Duodenal mucosa (tissue), 2 donors: ENCODE measurements around the gene MRO.

Experiments
- H3K27ac ChIP-seq: one replicate; pipeline ENCODE4 v1.7.0; 2013; ENCODE audit warnings: low read depth, low read length
- H3K27me3 ChIP-seq, 2 donors: one replicate each; pipeline ENCODE4 v1.7.0; 2013; ENCODE audit warnings: low read length in 2 of 2, control low read depth in 1 of 2; ENCODE audit not compliant: insufficient read depth in 2 of 2, control insufficient read depth in 1 of 2
- H3K36me3 ChIP-seq, 2 donors: one replicate each; pipeline ENCODE4 v1.7.0; 2013; ENCODE audit warnings: low read length in 2 of 2, control low read depth in 1 of 2; ENCODE audit not compliant: insufficient read depth in 2 of 2, control insufficient read depth in 1 of 2
- H3K4me1 ChIP-seq, 2 donors: one replicate each; pipeline ENCODE4 v1.7.0; 2013; ENCODE audit warnings: low read length in 2 of 2, control low read depth in 1 of 2; ENCODE audit not compliant: insufficient read depth in 2 of 2, control insufficient read depth in 1 of 2
- H3K4me3 ChIP-seq, 2 donors: one replicate each; pipeline ENCODE4 v1.7.0; 2013; ENCODE audit warnings: low read length in 2 of 2, low read depth in 1 of 2
- H3K9ac ChIP-seq, 2 donors: one replicate each; pipeline ENCODE4 v1.7.0; 2013; ENCODE audit warnings: low read length in 2 of 2, low read depth in 1 of 2
- H3K9me3 ChIP-seq, 2 donors: one replicate each; pipeline ENCODE4 v1.7.0; 2013; ENCODE audit warnings: low read length in 2 of 2, control low read depth in 1 of 2; ENCODE audit not compliant: control insufficient read depth in 1 of 2

The MRO gene

GRCh38 chr18:50750546-50750945 lies 69.3 kb downstream of the MRO start:
- H3K4me3 ChIP-seq, result no peak overlapping the region
- H3K9ac ChIP-seq, result no peak overlapping the region
- H3K4me1 ChIP-seq, result no peaks in the 10 kb centered on the region
- H3K36me3 ChIP-seq, result no peaks in the 10 kb centered on the region
- no peaks in the 10 kb centered on the region for H3K9me3 ChIP-seq
- no peak overlapping the region for H3K27ac ChIP-seq
- peaks cover 0 to 3% of the 10 kb centered on the region in 2 donors for H3K27me3 ChIP-seq

DNA sequence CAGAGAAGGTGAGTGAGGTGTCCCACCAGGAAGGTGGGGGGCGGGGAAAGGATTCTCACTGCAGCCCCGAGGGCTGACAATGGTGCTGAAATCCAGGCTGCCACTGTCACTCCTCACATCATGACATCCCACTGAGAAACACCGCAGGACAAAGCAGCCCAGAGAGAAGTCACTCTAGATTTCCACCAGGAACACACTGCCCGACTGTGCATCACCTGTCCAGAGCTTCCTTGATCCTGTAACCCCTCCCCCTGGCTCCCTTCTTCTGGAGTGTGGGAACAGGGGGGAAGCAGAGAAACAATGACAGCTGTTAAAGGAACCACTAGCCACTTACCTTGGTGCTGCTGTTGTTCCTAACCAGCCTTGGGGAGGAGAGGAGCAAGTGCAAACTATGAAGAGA lies 69.9 kb downstream of the MRO start:
- Histone ChIP-seq H3K9ac (no peak overlapping the region), H3K27me3 (peaks cover 0 to 3% of the 10 kb centered on the region in 2 donors), H3K27ac (no peak overlapping the region), H3K36me3 (no peaks in the 10 kb centered on the region), H3K9me3 (no peaks in the 10 kb centered on the region), H3K4me3 (no peak overlapping the region), H3K4me1 (no peaks in the 10 kb centered on the region)

- Histone ChIP-seq H3K4me3 (no peak overlapping the region), H3K36me3 (no peaks in the 10 kb centered on the region), H3K27ac (no peak overlapping the region)
Observed at GRCh38 chr18:50749421-50749820, 70.4 kb downstream of the MRO start.

DNA sequence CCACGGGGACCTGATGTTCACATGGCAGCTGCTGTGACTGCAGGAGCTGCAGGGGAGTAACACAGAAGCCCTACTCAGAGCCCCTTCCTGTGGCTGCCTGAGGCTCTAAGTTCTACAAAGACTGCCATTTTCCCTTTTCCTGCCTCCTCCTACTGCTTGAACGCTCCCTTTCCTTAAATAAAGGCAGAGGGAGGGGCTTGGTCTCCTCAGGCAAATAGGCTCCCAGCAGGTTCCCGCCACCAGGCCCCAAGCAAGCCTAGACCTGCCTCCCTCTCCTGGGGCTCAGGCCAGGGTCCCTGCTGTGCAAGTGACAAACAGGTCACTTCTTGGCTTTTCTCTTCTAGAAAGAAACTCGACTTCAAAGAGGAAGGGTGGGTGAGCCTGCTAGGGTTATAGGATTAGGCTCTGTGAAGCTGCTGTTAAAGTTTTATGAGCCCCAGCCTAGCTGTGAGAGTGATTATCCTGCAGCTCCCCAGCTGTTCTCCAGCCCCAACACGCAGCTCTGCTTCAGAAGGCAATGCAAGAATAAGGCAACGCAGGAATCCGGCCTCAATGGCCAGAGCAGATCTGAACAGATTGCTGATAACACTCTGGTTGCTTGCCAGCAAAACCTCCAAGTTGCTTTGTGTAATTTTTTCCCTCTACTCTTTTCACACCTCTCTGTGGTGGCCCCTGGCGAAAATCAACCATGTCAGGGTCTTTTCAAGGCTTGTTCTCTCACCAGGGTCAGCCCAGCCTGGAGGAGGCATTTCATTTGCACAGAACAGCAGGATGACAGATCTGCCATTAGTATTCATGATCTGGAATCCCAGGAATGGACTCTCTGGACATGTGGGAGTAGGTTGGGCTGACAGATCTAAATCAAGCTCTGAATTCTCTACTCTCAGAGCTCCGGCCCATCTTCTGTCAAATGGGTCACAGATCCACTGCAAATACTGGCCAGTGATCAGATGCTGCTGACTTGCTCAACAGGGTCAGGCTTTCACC lies 71.3 kb downstream of the MRO start:
- Histone ChIP-seq H3K36me3 (no peaks in the 10 kb centered on the region), H3K9ac (no peak overlapping the region), H3K4me3 (no peak overlapping the region), H3K9me3 (no peaks in the 10 kb centered on the region), H3K27ac (no peak overlapping the region), H3K4me1 (no peaks in the 10 kb centered on the region), H3K27me3 (peaks cover 0 to 3% of the 10 kb centered on the region in 2 donors)

More at GRCh38 chr18:50749421-50749820, 70.4 kb downstream of the MRO start:
- H3K9me3 ChIP-seq, result no peaks in the 10 kb centered on the region
- no peak overlapping the region for H3K9ac ChIP-seq
- H3K4me1 ChIP-seq, result no peaks in the 10 kb centered on the region
- peaks cover 0 to 3% of the 10 kb centered on the region in 2 donors for H3K27me3 ChIP-seq

DNA sequence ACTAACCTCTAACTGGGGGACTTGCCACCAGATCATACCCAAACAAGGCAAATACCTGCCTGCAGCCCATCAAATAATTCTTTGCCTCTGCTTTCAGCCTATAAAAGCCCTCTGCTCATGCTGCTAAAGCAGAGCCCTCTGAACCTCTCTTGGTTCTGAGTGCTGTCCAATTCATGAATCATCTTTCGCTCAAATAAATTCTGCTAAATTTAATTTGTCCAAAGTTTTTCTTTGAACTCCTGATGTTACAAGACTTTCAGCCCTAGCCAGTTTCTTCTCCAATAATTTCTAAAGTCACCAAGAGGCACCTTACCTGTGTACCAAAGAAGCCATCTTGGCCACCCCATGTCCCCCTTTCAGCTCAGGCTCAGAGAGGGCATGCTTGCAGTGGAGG lies 72.0 kb downstream of the MRO start:
- Histone ChIP-seq H3K9ac (no peak overlapping the region), H3K27me3 (peaks cover 0 to 3% of the 10 kb centered on the region in 2 donors), H3K36me3 (no peaks in the 10 kb centered on the region), H3K4me3 (no peak overlapping the region), H3K4me1 (no peaks in the 10 kb centered on the region), H3K9me3 (no peaks in the 10 kb centered on the region), H3K27ac (no peak overlapping the region)

DNA sequence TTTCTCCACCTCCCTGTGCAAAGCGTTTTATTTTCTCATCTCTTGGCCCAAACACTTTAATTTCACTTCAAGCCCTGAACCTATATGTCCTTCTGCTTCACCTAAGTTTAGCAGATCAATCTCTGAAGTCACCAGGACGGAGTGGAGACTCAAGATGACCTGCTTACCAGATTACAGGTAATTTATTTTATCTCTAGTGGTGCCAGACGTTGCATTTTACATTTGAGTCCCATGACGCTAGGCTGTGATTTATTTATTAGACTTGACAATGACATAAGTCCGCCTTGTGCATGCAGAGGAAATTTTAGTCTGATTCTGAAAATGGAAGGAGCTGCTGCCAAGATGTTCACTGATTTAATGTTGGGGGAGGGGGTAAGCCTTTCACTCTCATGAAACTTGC lies 73.9 kb downstream of the MRO start:
- Histone ChIP-seq H3K27ac (no peak overlapping the region), H3K36me3 (no peaks in the 10 kb centered on the region), H3K27me3 (no peaks in the 10 kb centered on the region), H3K4me1 (no peaks in the 10 kb centered on the region), H3K9me3 (no peaks in the 10 kb centered on the region), H3K4me3 (no peak overlapping the region), H3K9ac (no peak overlapping the region)
